Superior temporal gyrus (tissue), 1 donor: ENCODE results near the gene ATG3.
"Not testable (repeated sequence)": the region's sequence is repeated elsewhere in the genome, so short reads cannot be mapped to it uniquely, and the experiment has no call there.

ENCODE experiments used
- DNase-seq: peaks from one replicate; pipeline ENCODE4 v3.0.0-alpha.2; 2016; ENCODE audit errors: extremely low spot score

The ATG3 gene

DNA sequence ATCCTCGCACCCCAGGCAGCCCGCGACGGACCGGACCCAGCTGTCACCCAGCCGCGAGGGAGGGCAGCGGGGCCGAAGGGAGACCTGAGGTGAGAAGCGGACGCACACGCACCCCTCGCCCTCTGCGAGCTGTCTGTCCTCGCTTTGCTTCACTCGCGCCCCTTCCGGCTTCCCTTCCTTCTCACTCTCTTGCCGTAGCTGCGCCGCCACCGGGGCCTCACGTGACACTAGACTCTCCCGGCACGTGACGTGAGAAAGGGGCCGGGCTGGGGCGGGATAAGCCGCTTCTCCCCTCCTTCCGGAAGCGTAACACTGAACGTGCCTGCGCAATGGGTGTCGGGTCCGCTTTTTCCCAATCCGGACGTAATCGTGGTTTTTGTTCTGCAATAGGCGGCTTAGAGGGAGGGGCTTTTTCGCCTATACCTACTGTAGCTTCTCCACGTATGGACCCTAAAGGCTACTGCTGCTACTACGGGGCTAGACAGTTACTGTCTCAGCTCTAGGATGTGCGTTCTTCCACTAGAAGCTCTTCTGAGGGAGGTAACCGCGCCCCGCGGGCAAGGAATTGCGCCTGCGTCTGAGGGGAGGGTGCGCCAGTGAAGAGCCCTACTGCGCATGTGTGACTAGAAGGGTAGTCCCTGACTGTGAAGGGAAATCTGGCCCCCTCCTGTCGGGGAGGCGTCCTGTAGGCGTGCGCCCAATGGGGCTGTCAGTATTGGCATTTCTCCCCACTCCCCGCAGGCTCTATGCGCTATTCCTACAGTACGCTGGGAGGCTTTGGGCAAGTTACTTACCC lies at the start of gene ATG3, which contains the start of gene SLC35A5:
ATG3 (minus strand) TSS at position 229 of the 796 bp plus-strand sequence. CDS start 434 bp downstream, outside the sequence.
SLC35A5 (plus strand) TSS at position 312 of the 796 bp plus-strand sequence. CDS start 1,359 bp downstream, outside the sequence.
- DNase-seq = peak; percentile 99

DNA sequence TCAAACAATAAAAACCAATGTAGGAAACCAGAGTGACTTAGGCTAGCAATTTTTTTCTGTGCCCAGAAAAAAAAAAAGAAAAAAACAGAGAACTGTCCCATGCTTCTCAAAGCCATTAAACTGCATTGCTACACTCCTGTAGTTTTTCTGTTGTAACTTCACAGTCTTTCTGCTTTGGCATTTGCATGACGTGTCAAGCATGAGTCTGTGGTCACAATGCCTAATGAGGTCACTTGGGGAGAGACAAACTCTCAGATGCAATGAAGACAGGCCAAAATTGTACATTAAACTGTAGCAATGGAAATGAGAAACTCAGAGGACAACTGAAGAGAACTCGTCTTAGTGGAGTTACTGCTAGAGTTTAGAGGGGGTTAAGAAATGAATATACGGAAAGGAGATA lies 48.4 kb upstream of the ATG3 start:
- DNase-seq = no peak

- no peak for DNase-seq
These were observed 46.1 kb upstream of the ATG3 start for GRCh38 chr3:112607863-112608262.

DNA sequence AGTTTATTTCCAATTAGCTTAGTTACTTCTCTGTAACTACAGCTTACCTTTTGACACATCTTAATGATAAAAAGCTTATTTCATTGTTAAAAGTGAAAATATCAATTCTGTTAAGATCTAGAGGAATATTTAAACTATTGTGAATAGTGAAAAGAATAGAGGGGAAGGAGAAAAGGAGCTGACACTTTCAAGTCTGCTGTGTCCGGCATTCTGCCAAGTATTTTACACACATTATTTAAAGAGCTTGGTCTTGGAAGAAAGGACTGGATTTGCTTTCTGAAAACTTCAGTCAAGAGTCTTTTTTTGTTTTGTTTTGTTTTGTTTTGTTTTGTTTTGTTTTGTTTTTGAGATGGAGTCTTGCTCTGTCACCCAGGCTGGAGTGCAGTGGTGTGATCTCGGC lies 44.3 kb upstream of the ATG3 start:
- DNase-seq = no peak

DNA sequence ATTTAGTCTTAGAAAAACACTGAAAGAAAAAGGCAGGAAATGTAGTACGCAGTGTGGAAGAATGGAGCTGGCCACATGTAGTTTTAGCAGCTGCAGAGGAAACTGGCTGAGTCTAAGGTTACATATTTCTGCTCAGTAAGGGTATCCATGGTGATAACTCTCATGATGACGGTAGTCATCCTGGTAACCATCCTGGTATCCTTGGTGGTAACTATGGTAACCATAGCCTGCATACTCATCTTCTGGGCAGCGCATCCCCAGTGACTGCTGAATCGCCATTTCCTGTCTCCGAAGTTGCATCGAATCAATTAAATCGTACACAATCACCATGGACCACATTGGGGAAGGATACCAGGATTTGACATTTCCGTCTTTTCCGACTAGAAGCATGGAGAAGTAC lies 43.5 kb upstream of the ATG3 start:
- peak; percentile 64 for DNase-seq

- DNase-seq = no peak
These were observed 42.8 kb upstream of the ATG3 start for GRCh38 chr3:112604536-112604935.

- DNase-seq = no peak
These were observed 40.6 kb upstream of the ATG3 start for GRCh38 chr3:112602217-112602838.

DNA sequence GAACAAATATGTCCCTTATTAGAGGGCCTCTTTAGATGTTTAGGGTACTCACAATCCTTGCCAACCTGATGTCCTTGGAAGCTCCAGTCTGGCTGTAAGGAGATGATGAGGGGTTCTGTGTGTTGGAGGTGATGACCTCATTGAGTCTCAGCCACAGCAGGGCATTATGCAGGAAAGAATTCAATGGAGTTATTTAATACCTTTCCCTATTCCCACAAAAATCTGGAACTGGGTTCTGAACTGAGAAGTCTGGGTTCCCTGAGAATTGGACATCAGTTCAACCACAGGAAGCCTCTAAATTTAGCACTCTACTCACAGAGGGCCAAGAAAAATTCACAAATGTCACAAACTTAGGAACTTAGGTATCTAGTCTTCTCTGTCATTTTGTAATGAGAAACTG lies 37.0 kb upstream of the ATG3 start:
- no peak for DNase-seq

DNA sequence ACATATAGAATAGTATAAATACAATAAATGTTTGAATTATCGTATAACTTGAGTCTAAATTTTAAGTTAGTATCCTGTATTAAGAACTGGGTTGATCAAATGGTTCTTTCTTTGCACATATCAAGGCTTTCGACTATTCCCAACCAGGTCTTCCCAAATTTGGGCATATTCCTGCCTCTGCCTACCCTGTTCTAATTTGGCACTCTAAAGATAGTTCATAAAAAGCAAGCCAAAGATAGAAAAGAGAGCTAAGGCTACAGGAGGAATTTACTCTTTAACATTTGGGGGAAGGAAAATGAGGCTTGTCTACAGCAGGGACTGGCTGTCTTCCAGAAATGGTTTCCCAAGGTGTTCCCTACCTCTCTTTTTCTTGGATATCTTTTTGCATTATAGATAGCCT lies 36.2 kb upstream of the ATG3 start:
- DNase-seq = no peak

DNA sequence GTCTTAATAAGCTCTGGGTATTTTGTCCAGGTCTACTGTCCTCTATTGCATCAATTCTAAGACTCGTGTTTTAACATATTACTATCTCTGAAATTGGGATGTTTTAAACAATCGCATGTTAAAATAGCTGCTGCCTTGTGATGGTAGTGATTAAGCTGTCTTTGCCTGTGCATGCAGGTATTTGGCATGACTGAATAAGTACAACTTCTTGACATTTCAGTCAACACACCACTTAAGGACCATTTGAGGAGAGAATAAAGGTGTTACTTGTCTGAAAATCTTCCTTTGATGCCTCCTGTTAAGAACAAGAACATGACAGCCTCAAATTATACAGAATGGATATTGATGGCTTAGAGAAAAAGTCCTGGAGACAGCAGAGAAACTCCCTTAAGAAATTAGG lies 33.1 kb upstream of the ATG3 start:
- DNase-seq = no peak

- no peak for DNase-seq
These were observed 31.5 kb upstream of the ATG3 start for GRCh38 chr3:112593258-112593657.

DNA sequence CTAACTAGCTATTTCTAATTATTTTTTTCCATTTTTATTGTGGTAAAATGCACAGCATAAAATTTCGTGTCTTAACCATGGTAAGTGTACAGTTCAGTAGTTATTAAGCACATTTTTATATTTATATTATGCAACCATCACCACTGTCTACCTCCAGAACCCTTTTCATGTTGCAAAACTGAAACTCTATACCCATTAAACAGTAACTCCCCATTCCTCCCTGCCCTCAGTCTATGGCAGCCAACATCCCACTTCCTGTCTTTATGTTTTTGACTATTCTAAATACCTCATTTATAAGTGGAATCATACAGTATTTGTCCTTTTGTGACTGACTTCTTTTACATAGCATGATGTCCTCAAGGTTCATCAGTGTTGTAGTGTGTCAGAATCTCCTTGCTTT lies 25.6 kb upstream of the ATG3 start:
- DNase-seq = no peak

- DNase-seq = no peak
These were observed 24.0 kb upstream of the ATG3 start for GRCh38 chr3:112585782-112586181.

- DNase-seq = no peak
These were observed 21.3 kb upstream of the ATG3 start for GRCh38 chr3:112583105-112583504.

DNA sequence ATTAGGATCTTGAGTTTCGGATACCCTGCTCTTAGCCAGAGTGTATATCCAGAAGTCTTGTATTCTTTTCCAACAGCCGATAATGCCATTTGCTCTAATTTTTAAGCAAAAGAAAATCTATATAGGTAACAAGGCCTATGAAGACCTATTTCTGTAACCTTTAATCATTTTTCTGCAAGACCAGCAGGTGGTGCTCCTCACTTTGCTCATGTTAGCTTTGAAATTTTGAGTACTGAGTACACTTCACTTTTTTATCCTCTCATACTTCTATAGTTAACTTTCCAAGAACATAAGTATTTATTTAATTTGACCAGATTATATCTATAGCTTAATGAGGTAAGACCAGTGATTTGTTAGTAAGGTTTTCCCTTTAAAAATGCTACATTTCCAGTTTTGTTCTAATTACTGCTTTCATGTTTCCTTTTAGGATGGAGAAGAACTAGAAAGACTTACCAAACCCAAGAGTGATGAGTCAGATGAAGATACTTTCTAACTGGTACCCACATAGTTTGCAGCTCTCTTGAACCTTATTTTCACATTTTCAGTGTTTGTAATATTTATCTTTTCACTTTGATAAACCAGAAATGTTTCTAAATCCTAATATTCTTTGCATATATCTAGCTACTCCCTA lies 20.6 kb upstream of the ATG3 start:
- peak; percentile 67 for DNase-seq

DNA sequence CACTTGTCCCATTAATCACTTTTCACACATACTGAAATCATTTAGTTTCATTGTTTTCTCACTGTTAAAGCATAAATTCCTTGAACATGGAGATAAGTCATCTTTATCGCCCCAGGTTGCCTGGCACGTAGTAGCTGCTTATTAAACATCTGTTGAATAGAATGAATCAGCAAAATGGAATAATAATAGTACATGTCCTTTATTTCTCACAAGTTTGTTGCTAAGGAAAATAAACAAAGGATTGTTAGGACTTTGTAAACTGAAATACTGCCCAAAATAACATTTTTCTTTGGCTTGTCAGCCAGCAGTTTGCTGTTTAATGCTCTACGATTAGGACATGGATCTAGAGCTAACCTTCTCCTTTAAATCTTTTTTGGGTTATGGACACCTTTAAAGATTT lies 17.9 kb upstream of the ATG3 start:
- DNase-seq = no peak

GRCh38 chr3:112579232-112579631 lies 17.5 kb upstream of the ATG3 start:
- DNase-seq = no peak

DNA sequence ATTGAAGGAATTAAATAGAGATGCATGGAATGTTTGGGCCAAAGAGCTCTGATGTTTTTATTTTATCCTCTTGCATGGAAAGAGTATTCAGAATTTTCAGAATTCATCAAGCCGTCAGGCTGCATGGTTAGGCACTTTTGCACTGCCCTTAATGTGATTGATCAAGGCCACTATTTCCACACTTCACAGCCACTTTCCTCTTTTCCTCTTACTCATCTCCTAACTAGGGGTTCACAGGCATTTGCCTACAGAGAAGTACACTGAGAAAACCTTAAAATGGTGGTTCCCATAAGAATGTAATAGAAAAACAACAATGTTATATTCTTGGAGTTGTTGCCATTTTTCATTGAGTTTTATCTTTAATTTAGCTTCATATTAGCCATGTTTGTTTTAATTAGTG lies 10.9 kb upstream of the ATG3 start:
- no peak for DNase-seq

DNA sequence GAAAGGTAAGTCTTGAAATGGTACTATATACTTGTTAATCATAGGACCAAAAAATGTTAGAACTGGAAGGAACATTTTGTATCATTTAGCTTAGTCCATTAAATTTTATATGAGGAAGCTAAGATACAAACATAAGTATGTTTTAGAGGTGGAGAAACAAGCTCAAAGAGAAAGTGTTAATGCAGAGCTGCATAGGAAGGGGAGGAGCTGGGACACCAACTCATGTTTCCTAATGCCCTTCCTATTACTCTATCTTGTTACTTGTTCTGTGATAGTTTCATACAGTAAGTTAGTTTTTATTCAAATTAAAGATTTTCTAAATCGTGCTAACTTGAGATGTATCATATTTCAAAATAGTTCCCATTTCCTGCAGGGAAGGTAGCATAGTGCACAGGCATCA lies 7.5 kb upstream of the ATG3 start:
- no peak for DNase-seq

DNA sequence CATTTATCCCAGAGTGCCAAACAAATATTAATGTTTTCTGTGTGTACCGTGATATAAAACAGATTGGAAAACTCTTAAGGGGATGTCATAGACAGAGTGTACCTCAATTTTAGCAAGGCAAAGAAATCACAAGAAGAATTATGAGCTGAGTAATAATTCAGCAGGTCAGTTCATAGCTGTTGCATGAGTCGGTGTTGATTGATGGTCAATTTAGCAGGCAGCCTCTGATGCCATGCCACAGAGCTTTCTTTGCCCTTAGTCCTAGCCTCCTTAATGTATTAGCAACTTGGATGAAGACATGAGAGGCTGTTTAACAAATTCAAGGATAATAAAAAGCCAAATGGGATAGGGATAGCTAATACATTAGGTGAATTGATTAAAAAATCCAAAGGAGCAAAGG lies 6.9 kb upstream of the ATG3 start:
- no peak for DNase-seq

DNA sequence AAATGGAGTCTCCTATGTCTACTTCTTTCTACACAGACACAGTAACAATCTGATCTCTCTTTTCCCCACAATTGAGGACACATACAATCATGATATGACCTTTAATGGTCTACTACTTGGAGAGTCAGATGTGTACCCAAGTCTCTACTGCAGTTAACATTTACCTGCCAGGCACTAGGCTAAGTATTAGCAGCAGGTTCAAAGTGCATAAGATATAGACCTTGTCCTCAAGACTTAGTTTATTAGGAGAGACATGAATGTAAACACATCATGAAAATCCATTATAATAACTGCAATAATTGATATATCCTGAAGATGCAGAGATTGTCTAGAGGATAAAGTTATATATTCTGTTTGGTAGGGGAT lies 3.2 kb upstream of the ATG3 start:
- no peak for DNase-seq

GRCh38 chr3:112564247-112564939 lies 2.6 kb upstream of the ATG3 start:
- DNase-seq = not testable (repeated sequence)

DNA sequence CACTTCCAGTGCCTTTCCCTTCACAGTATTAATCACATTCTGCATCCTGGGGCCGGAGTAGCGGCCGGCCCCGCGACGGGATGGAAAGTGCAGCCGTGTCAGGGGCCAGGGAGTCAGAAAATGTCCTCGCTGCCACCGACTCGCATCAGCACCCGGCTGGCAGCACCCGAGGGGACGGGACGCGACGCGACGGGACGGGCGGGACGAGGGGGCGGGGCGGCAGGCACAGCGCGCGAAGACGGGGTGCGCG lies 353 bp downstream of the ATG3 start:
- DNase-seq = no peak
